Endothelial cell (in vitro differentiated cells): ENCODE results near the gene SLCO3A1. TPM values are rescaled to one million over a fixed set of nuclear protein-coding genes. Genes with fewer than 3 reads are reported as not detected.

Experiments used
- DNase-seq: peaks from one replicate; pipeline ENCODE4 v3.0.0; 2021; ENCODE audit warnings: low spot score
- H3K27ac Mint-ChIP-seq: one replicate; pipeline ENCODE4 v1.8.0; 2021; ENCODE audit warnings: mixed read lengths, inconsistent platforms; ENCODE audit not compliant: unreplicated experiment
- H3K27me3 Mint-ChIP-seq: one replicate; pipeline ENCODE4 v1.8.0; 2021; ENCODE audit warnings: mild to moderate bottlenecking, moderate library complexity, mixed read lengths, inconsistent platforms; ENCODE audit not compliant: unreplicated experiment
- H3K36me3 Mint-ChIP-seq: one replicate; pipeline ENCODE4 v1.8.0; 2021; ENCODE audit warnings: mild to moderate bottlenecking, low read depth, mixed read lengths, inconsistent platforms; ENCODE audit not compliant: unreplicated experiment
- H3K4me1 Mint-ChIP-seq: one replicate; pipeline ENCODE4 v1.8.0; 2021; ENCODE audit warnings: mild to moderate bottlenecking, mixed read lengths, inconsistent platforms; ENCODE audit not compliant: unreplicated experiment
- H3K4me3 Mint-ChIP-seq: one replicate; pipeline ENCODE4 v1.8.0; 2021; ENCODE audit warnings: mild to moderate bottlenecking, mixed read lengths, inconsistent platforms; ENCODE audit not compliant: unreplicated experiment
- H3K9me3 Mint-ChIP-seq: one replicate; pipeline ENCODE4 v1.8.0; 2021; ENCODE audit warnings: mixed read lengths, inconsistent platforms; ENCODE audit not compliant: unreplicated experiment
- total RNA-seq: library from RNA; stranded (reverse); fragmentation: NEBNext Ultra II Directional; extraction: Animal tissue kit (Norgen Biotek cat#: 25700); gene quantifications from one replicate; pipeline ENCODE4 v1.2.1, GENCODE V29; 2021; ENCODE audit not compliant: unreplicated experiment
- TF ChIP-seq, protein P1 (sequence below): fragments of 200-600 bp; sonication (generic); IDR thresholded peaks from one replicate; pipeline ENCODE4 v1.5.0; 2021; ENCODE audit warnings: antibody characterized with exemption; ENCODE audit not compliant: unreplicated experiment

SLCO3A1 gene
- total RNA-seq, 1 donor from 2014 or later = 30.9 TPM

DNA sequence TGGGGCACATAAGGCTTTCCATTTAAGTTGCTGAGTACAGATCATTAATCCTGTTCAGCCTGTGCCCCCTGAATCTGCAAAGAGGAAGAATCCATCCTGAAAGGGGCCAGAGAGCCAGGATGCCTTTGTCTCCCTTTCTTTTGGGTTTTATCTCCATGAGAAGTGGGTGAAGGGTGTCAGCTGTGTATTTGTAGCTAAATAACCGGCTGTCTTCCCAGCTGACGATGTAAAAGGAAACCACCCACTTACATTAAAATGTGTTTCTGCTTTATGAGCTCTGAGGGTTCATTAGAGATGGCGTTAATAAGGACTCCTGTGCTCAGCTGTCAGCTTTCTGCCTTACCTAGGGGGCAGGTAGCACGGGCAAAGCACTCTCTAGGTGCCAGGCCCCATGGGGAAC, 83.4 kb downstream of the SLCO3A1 start:
- H3K27me3 Mint-ChIP-seq = peaks cover 5% of the 10 kb centered on the region
- no peaks in the 10 kb centered on the region for H3K9me3 Mint-ChIP-seq
- H3K4me3 Mint-ChIP-seq = no peak overlapping the region
- H3K36me3 Mint-ChIP-seq = no peaks in the 10 kb centered on the region
- TF ChIP-seq, protein P1, sequence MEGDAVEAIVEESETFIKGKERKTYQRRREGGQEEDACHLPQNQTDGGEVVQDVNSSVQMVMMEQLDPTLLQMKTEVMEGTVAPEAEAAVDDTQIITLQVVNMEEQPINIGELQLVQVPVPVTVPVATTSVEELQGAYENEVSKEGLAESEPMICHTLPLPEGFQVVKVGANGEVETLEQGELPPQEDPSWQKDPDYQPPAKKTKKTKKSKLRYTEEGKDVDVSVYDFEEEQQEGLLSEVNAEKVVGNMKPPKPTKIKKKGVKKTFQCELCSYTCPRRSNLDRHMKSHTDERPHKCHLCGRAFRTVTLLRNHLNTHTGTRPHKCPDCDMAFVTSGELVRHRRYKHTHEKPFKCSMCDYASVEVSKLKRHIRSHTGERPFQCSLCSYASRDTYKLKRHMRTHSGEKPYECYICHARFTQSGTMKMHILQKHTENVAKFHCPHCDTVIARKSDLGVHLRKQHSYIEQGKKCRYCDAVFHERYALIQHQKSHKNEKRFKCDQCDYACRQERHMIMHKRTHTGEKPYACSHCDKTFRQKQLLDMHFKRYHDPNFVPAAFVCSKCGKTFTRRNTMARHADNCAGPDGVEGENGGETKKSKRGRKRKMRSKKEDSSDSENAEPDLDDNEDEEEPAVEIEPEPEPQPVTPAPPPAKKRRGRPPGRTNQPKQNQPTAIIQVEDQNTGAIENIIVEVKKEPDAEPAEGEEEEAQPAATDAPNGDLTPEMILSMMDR = no peak
- no peak for DNase-seq
- H3K4me1 Mint-ChIP-seq = peaks cover 14% of the 10 kb centered on the region
- H3K27ac Mint-ChIP-seq = no peak overlapping the region

- DNase-seq = no peak
- no peaks in the 10 kb centered on the region for H3K36me3 Mint-ChIP-seq
- TF ChIP-seq, protein P1 = no peak
- H3K9me3 Mint-ChIP-seq = no peaks in the 10 kb centered on the region
- H3K4me1 Mint-ChIP-seq = peaks cover 15% of the 10 kb centered on the region
- H3K27me3 Mint-ChIP-seq = peaks cover 5% of the 10 kb centered on the region
- H3K4me3 Mint-ChIP-seq = no peak overlapping the region
- no peak overlapping the region for H3K27ac Mint-ChIP-seq
Observed at GRCh38 chr15:91938136-91938535, 84.6 kb downstream of the SLCO3A1 start.

GRCh38 chr15:91939403-91939831, 85.9 kb downstream of the SLCO3A1 start:
- H3K4me1 Mint-ChIP-seq = peaks cover 19% of the 10 kb centered on the region
- peaks cover 8% of the 10 kb centered on the region for H3K27me3 Mint-ChIP-seq
- TF ChIP-seq, protein P1 = no peak
- H3K36me3 Mint-ChIP-seq = no peaks in the 10 kb centered on the region
- no peaks in the 10 kb centered on the region for H3K9me3 Mint-ChIP-seq
- no peak overlapping the region for H3K27ac Mint-ChIP-seq
- no peak for DNase-seq
- H3K4me3 Mint-ChIP-seq = no peak overlapping the region

DNA sequence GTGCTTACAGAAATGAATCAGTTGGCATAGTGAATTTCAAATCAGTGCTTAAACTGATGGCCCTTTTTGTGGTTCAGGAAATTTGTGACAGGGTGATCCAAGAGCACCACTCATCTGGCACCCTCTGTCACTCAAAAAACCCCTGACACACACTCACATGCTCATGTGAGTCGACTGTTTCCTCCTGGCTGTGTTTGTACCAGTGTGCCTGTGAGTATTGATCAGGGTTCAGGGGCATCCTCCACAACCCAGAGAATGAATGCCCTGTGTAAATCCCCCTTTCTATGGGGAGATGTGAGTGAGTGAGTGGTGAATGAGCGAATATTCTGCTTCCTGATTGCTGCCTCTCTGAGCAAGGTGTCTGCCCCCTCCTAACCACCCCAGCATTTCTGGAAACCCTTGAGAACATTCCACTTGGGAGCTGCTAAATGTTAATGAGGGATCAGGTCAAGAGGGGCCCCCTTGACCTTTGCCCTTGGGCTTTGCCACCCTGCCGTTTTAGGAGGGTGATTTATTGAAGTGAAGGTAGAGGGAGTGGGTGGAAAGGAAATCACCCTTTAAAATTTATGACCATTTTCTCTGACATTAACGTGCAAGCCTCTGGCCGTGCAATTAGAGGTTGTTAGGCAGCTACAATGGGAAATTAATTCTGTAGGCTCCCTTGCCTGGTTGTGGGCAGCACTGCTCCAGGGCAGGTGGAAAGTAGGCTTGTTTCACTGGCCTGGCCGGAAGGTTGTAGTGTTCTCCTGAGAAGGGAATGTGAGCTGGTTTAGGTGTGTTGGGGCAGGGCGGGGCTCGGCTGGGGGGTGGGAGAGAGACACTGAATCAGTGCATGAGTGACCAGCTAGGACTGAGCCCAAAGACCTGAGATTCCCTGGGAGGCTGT, 87.2 kb downstream of the SLCO3A1 start:
- Mint-ChIP-seq H3K9me3 (no peaks in the 10 kb centered on the region), H3K4me3 (no peak overlapping the region), H3K4me1 (peaks cover 28% of the 10 kb centered on the region), H3K27me3 (peaks cover 10% of the 10 kb centered on the region), H3K27ac (no peak overlapping the region), H3K36me3 (peaks cover 6% of the 10 kb centered on the region)
- TF ChIP-seq, protein P1 = no peak
- DNase-seq = no peak
